Measurements from ENCODE around the gene SYK.

SYK gene

DNA sequence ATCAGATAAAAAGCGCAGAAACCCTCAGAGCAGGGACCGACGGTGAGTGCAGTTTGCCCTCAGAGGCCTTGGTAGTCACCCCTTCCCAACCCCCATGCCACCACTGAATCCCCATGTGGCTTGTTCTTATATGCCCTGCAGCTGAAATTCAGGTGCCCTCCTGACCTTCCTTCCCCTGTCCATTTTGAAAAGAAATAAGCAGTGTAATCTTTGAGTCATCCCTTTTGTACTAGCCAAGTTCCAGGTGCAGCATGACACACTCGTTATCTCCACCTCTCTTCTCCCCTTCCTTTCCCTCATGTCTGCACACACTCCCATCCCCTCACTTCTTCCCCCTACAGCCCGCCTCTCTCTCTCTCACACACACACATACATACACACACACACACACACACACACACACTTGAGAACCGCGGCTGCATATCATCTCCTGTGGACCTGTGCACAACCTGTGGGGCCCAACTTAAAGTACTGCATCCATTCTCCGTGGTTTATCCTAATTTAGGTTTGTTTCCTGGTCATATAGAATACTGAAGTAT lies 53.1 kb downstream of the SYK start:
- DNase-seq, result no peak

DNA sequence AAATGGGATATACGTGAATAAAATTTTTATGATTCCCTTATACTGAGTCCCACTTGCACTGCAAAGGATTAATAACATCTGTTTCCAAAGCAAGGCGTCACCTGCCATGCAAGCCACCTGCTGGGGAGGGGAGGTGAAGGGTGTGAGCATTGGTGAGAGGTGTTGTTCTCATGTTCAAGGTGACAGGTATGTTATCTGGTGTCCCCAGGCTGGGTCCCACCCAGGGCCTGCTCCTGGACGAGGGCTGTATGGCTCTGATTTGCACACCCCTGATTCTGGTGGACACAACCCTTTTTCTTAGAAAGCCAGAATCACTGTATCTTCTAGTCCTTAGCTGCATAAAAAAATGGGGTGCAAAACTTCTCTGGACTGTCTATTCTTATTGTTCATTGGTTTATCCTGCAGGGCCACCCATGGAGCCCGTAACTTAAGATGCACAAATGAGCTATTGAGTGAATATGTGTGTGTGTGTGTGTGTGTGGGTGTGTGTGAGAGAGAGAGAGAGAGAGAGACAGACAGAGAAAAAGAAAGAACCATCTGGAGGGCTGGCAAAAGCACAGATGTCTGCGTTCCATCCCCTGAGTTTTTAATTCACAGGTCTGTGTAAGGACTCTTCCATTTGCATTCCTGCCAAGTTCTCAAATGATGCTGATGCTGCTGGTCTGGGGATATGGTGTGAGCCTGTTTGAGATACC lies 53.7 kb downstream of the SYK start:
- DNase-seq, result no peak

DNA sequence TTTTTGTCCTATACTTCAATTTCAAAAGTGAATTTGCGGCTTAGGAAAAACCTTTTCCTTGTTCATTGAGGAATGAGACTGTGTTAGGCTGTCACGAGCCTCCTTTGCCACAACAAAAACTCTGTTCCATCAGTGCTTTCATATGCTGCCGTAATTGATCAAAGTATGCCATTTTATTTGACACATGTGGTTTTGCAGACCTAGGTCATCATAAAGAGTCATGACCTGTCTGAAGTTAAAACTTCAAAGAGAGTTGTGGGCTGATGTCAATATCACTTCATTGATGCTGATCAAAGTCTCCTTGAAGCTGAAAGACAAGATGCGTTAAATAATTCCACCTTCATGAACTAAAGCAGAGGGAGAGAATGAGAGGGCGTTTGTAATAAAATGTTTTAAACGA lies 55.5 kb downstream of the SYK start:
- DNase-seq, result no peak

DNA sequence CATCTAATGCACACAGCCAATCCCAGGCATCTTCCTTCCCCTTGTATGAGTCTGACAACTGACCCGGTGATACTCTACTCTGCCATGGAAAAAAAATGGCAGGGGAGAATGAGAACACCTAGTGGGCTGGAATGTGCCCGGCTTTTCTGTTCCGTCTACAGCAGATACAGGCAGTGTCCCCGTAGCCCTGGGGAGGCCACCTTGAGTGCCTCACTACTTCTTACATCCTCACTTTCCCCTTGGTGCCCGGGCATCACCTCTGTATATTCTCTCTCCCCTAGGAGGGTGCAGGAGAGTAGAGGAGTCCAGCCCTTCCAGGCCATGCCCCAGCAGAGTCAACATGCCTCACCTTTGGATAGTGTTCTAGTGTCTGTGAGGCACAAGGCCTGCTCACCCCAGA lies 56.2 kb downstream of the SYK start:
- DNase-seq, result no peak

DNA sequence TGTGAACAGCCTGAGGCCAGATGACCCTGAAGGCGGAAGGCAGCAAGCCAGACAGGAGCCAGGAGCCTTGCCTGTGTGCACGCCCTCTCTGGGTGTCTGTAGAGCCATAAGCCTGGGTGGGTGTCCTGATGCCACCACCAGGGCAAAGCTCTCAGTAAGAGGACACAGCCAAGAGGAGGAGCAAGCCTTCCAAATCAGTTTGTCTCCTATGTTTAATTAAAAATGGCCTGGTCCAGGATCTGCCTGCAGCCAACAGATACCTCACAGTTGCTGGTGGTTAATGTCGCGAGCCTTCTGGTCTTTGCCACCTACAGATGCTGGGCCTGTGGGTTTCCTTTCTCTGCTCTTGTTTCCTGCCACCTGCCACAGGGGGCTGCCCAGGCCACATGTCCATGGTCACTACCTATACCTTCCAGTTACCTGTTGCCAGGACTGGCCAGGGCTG lies 56.9 kb downstream of the SYK start:
- no peak for DNase-seq

DNA sequence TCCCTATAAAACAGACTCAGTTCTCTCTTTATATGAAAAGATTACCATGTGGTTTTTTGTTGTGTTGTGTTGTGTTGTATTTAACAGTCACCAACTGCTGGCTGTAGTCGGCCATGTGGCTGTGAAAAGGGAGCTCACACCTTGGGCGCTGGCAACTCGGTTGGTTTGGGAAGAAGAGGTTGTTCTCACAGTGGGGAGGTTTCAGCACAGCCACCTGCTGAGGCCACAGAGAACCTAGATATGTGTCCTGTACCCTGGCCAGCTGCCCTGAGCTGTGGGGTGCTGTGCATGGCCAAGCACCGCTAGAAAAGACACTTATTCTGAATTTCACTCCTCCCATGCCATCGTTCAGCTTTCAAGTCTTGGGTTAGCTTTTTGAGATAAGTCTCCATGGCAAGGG lies 58.8 kb downstream of the SYK start:
- no peak for DNase-seq

DNA sequence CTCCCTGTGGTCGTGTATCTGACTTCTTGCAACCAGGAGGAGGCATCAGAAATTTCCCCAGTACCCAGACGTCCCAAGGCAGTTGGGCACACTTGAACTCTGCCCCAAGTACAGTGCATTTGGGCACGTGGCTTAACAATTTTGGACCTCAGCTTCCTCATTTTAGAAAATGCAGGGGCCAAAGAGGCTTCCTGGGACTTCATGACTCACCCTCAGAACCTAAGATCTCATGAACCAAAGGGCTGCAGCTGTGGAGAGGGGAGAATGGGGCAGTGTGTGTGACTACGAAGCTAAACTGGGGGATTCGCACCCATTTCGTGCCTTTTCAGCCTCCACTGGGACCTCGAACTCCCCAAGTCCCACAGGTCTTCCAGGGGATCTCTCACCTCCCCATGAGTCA lies 59.2 kb downstream of the SYK start:
- no peak for DNase-seq

DNA sequence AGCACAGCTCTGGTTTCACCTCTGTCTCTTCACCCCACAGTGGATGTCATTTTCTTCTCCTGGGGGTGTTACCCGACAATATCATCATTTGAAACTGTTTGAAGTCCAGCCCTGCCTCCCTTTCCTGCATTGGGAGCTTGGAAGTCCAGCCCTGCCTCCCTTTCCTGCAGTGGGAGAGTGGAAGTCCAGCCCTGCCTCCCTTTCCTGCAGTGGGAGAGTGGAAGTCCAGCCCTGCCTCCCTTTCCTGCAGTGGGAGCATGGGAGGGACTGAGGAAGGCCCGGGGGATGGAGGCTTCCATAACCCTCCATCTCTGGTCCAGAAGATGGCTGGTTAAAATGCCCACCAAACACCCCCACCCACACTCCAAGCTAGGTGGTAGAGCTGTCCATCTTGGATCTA lies 59.8 kb downstream of the SYK start:
- no peak for DNase-seq

DNA sequence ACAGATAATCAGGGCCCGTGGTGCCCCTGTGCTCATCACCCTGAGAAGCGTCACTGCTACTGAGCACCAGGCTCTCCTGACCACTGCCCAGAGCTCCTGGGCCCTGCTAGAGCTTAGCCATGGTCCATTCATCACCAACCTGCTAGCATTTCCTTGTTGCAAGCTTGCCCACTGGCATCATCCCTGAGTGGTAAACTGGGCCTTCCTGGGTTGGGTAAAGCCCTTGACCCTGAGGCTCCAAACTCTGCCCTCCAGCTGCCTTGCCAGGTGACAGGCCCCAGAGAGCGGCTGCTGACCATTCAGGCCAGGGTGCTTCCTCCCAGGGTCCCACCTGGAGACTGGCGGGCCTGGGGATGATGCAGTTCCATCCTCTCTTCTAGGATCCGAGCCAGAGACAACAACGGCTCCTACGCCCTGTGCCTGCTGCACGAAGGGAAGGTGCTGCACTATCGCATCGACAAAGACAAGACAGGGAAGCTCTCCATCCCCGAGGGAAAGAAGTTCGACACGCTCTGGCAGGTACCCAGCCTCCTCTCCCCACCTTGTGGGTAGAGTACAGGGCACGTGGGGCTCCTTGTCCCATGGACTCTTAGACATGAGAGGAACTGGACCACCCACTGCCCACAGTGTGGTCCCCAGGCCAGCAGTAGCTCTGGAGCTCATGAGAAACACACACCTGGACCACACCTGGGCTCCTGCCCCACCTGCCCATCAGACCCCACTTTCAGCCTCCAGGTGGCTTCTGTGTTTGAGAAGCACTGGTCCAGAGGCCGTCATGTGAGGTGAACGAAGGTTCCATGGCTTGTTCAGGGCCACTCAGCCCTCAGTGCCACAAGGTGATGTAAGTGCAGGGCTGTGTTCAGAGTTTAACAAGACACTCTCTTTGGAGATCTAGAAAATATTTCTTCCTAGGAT lies 60.5 kb downstream of the SYK start:
- no peak for DNase-seq

DNA sequence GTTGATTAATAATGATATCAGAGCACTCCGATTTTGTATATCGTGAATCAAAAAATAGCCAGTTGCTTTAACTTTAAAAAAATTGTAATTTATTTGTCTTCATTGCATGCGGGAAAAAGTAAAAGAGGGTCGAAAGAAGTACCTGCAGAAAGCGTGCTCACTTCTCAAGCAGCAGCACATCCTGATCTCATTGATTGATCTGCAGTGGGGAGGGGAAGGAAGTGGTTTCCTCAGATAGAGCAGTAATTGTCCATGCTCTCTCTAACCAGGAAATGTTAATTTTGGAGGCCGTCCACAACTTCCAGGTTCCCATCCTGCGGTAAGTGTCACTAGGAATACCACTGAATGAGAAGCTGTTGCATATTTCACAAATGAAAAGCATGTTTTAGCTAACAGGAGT lies 63.2 kb downstream of the SYK start:
- no peak for DNase-seq

DNA sequence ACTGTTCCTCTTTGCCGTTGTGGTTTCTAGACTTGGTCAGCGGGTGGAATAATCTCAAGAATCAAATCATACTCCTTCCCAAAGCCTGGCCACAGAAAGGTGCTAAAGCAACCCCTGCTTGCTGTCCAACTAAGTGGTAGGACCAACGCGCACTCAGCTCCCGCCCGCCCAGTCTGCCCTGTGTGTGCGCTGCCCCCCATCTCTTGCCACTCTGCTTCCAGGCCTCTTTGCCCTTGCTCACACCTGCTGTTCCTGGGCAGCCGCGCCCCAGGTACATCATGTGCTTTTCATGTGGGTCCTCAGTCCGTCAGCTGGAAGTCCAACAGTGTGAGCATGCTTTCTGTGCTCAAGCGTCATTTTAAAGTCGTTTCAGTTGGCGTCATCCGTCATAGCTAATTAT lies 65.5 kb downstream of the SYK start:
- DNase-seq, result no peak

DNA sequence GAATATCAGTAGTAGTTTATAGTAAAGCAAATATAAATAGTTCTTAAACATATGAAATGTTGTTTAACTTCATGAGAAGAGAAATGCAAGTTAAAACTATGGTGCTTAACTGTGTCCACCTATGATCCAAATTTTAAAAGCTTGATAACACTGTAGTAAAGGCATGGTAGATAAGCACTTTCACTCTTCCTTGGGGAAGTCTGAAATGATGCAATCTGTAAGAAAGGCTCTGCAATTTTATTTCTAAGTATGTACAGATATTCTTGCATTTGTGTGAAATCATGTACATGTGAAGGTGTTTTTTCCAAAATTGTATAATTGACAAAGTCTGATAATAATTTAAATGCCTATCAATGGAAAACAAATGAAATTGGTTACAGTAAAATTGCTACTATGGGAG lies 66.9 kb downstream of the SYK start:
- DNase-seq, result no peak

DNA sequence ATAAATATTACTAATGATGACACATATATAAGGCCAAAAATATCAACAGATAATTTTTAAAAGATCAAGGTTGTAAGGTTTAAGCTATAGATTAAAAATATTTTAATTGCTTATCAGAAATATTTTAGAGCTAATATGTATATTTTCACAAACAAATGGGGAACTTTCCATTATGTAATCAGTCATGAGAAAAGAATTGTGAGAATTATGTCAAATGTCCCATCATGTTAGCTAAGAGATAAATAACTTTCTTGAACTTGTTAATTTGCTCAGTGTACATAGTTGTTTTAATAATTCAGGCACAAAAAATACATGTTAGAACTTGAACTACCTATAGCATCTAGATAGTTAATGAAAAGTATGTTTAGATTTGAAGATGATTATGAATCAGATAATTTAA lies 67.7 kb downstream of the SYK start:
- DNase-seq, result no peak

DNA sequence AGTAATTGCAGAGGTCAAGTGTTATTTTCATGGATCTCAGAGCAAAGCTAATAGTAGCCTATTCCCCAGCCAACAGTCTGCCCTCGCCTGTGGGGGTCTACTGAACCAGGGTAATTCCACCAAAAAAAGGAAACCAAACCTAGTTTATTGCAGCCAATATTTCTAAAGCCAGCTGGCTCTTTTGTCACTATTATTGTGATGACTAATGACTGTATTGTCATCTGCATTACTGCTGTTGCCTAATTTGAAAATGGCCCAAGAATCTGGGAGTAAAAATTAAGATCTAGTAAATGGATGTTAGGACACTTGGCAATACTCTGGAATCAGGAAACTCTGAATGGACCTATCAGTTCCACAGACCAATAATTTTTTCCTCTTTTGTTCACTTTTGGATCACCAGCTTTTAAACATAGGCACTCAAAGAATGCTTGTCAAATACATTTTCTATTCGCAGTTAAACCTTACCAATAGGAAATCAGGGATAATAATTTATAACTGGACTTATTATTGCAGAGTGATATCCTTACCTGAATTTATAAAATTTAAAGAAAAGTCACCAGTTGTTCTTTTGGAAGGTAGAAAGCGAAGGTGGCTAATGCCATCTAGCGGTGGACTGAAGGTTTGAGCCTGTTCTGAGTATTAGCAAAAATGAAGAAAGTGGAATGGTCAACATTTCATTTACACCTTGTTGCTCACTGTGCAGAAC lies 69.2 kb downstream of the SYK start:
- DNase-seq, result peak in 1 of 2 experiments; percentile 43

DNA sequence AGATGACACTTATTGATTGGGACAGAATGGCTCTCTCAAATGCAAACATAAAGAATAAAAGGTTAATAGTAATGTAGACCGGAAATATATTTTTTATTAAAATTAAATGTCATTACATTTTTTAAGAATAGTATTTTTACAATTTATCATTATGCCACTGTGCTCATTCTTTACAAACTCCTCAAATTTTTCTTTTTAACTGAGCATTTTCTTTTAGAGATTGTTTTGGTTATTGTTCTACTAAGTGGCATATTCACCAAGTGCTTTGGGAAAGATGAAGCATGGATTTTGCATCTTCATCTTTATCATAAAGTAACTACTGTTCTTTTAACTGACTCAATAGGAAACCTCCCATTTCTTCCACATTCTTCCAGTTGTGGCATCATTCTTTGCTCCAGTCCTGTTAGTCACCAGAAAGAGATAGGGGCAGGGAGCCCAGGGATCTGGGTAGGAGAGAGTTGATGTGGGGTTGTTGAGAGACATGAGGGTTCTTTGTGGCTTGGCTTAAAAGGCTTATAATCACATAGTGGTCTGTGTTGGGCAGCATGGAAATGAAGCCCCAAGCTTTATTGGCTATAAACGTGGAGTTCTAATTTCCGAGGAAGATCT lies 69.8 kb downstream of the SYK start:
- no peak for DNase-seq

DNA sequence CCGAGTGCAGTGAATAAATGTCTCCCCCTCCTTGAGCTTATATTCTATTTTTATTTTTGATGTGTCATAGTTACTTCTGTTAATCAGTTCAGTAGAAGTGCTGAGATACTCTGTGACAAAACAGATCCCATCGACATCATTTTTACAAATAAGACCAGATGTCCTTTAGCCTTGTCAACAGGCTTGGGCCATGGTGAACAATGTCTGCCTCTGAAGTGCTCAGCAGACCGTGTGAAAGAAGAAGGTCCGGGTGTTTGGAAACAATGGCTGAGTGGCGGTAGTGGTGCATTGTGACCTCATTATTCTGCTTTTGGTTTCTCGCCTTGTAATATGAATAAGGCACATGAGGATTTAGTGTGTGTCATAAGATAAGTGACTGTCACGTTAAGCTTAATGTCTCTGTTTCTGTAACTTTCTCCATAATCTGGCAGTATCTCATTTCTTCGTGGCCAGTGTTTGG lies 71.2 kb downstream of the SYK start:
- no peak for DNase-seq

DNA sequence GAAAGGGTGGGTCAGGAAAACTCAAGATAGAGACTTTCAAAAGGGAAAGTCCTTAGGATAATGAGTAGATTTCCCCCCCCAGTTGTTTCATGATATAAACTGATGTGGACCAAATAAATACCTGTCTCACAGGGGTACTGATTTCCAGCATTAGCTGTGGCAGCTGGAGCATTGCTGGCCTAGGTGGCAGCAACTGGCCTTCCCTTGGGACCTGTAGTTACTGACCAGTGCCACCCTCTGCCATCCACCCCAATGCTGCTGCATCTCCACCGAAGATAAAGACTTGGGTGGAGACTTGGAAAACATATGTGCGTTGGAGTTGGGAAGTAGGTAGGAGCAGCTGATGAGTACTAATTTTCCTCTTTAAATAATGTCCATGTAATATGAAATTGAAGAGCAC lies 71.8 kb downstream of the SYK start:
- DNase-seq, result peak in 1 of 2 experiments; percentile 5

DNA sequence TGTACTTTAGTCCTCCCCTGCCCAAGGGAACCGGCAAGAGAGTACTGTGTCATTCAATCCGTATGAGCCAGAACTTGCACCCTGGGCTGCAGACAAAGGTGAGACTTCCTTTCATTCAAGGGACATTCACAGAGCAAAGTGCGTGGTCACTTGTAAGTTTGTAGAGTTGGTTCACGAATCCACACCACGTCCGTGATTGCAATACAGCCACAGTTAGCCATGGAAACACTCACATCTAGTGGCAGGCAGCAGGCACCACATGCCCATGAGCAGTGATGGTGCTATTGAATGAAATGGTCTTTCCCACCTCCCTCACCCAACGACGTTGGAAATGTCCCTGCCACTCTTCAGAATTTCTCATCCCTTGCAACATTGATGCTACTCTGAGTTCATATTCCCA lies 72.6 kb downstream of the SYK start:
- DNase-seq, result no peak

DNA sequence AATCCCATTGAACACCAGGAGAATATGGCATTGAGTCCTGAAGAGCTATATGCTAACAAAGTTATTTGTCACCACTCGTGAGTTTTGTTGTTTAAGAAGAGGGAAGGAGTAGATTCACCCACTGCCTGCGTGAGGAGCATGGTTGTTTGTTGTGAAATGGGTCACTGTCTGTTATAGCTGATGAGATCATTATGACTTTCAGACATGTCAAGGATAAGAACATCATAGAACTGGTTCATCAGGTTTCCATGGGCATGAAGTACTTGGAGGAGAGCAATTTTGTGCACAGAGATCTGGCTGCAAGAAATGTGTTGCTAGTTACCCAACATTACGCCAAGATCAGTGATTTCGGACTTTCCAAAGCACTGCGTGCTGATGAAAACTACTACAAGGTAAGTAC lies 76.9 kb downstream of the SYK start:
- DNase-seq, result no peak

DNA sequence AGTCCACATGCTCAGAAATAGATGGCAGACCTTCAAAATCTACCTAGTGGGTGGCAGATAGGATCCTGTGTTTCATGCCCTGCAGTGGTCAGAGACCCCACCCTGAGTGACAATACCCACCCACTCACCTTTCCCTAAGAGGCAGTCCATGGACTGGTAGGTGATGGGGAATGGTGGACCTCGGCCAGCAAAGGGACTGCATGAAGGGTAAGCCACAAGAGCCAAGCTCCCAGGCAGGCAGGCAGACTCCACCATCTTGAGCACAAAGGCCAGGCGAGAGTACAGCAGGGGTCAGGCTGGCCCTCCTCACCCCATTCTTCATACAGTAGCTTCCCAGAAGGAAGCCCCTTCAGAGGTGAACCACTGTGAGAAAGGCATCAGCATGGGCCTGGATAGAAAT lies 78.4 kb downstream of the SYK start:
- DNase-seq, result no peak

DNA sequence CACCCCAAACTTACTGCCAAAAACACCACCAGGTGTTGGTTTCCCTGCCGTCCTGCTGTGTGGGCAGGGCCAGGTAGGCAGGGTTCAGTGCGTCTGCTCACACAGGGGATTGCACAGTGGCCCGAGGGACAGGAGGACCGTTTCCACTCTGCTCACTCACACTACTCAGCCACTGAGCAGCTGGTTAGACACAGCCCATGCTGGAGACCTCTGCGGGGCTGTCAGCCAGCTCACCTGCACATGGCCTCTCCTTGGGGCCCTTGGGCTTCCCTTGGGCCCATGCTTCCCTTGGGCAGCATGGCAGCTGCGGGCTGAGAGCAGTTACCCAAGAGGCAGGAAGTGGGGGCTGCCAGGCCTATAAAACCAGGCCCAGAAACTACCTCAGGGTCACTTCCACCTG lies 79.0 kb downstream of the SYK start:
- DNase-seq, result no peak

DNA sequence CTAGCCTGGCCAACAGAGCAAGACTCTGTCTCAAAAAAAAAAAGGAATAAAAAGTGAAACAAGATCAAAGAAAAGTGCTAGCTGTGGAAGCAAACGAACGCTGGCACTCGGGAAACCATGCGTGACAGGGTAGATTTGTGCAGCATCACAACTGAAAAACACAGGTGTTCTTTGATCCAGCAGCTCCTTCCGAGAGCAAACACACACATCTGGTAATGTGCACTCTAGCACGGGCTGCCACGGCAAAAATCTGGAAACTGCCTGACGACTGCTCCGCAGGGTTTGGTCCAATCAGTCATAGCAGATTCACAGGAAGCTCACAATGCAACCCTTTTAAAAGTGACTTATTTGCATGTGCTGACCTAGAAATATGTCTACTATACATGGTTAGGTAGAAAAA lies 80.0 kb downstream of the SYK start:
- DNase-seq, result peak in 1 of 2 experiments; percentile 6

All from NCI-H526 (cell line).